Activated T-helper 1 cell treated with anti-CD3 and anti-CD28 coated beads, Interleukin-12 subunit alpha, Interleukin-12 subunit beta, Interleukin-2, Interleukin-4 antibody, amounts not matched to agents 30 ng/mL and 10 ng/mL and 1 ng/mL, durations not matched to agents 14 hours and 24 hours and 36 hours (primary cell): Measurements from ENCODE around the gene PCSK5. TPM values are rescaled to one million over a fixed set of nuclear protein-coding genes. Genes with fewer than 3 reads are reported as not detected.
"Not testable (repeated sequence)": the region's sequence is repeated elsewhere in the genome, so short reads cannot be mapped to it uniquely, and the experiment has no call there.

Experiments used
- DNase-seq: peaks from one replicate; pipeline ENCODE4 v3.0.0; 2021; ENCODE audit warnings: low spot score
- H3K27ac Mint-ChIP-seq: one replicate; pipeline ENCODE4 v1.8.0; 2021; ENCODE audit warnings: mild to moderate bottlenecking, mixed read lengths
- H3K27me3 Mint-ChIP-seq: one replicate; pipeline ENCODE4 v1.8.0; 2022; ENCODE audit warnings: mild to moderate bottlenecking, moderate library complexity, mixed read lengths; ENCODE audit not compliant: insufficient read depth
- H3K36me3 Mint-ChIP-seq: one replicate; pipeline ENCODE4 v1.8.0; 2021; ENCODE audit warnings: low read depth, mixed read lengths
- H3K4me1 Mint-ChIP-seq: one replicate; pipeline ENCODE4 v1.8.0; 2021; ENCODE audit warnings: low read depth, mixed read lengths
- H3K4me3 Mint-ChIP-seq: one replicate; pipeline ENCODE4 v1.8.0; 2021; ENCODE audit warnings: mild to moderate bottlenecking, moderate library complexity, mixed read lengths
- H3K9me3 Mint-ChIP-seq: one replicate; pipeline ENCODE4 v1.8.0; 2021; ENCODE audit warnings: mixed read lengths
- intact Hi-C: fragments of 100-400 bp; cut with micrococcal nuclease; formaldehyde crosslinking; loops from one replicate; pipeline ENCODE4 v1.15.1; 2024
- total RNA-seq: library from RNA; stranded (reverse); gene quantifications from 2 replicates; pipeline ENCODE4 v1.2.3, GENCODE V29; 2022

The PCSK5 gene
- total RNA-seq, 1 donor from 2014 or later, result 3.3 TPM

DNA sequence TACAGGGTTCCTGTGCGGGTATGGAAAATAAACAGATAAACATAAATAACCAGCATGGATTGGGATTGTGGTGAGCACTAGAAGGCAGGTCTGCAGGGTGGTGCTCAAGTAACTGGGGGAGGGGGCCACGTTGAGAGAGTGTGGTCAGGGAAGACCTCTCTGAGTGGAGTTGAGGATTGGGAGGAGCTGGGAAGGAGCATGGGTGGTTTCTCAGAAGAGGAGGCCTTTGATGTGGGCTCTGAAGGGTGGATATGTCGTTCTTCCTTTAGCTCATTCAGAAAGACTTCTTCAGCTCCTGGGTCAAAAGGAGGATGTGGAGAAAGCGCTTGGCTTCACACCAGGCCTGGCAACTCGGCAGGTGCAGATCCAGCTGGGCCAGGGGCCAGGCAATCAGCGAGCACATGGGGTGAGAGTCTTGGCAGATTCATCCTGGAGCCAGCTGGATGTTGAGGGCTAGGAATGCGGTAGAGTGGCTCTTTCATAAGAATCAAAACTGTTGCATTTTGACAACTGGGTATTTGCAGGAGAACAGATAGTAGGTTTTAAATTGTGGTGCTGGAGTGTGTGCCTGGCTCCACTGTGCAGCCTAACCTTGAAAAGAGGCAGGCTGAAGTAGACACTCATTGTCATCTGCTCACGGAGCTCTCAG lies 71.7 kb downstream of the PCSK5 start:
- H3K27me3 Mint-ChIP-seq, result no peaks in the 10 kb centered on the region
- H3K4me3 Mint-ChIP-seq, result no peak overlapping the region
- H3K36me3 Mint-ChIP-seq, result peaks cover under 1% of the 10 kb centered on the region
- intact Hi-C loops, result no loop called here
- H3K4me1 Mint-ChIP-seq, result peaks cover 13% of the 10 kb centered on the region
- H3K9me3 Mint-ChIP-seq, result no peaks in the 10 kb centered on the region
- H3K27ac Mint-ChIP-seq, result no peak overlapping the region
- no peak for DNase-seq

DNA sequence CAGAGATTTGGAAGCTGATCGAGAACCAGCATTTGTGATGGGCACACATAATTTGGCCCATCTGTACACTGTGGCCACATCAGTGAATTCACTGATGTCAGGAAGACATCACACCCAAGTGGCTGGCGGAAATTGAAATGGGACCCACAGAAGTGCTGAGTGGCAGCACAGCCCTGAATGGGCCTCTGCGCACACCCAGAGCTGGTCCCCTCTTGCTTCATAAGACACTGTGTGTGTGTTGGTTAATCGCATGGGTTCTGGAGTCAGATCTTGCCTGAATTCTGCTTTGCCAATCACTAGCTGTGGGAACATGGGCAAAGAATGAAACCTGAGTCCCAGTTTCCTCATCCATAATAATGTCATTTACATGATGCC lies 72.2 kb downstream of the PCSK5 start:
- Mint-ChIP-seq H3K36me3 (peaks cover 2% of the 10 kb centered on the region), H3K4me3 (no peak overlapping the region), H3K4me1 (peaks cover 13% of the 10 kb centered on the region), H3K9me3 (no peaks in the 10 kb centered on the region), H3K27me3 (no peaks in the 10 kb centered on the region), H3K27ac (no peak overlapping the region)
- intact Hi-C loops, result no loop called here
- no peak for DNase-seq

DNA sequence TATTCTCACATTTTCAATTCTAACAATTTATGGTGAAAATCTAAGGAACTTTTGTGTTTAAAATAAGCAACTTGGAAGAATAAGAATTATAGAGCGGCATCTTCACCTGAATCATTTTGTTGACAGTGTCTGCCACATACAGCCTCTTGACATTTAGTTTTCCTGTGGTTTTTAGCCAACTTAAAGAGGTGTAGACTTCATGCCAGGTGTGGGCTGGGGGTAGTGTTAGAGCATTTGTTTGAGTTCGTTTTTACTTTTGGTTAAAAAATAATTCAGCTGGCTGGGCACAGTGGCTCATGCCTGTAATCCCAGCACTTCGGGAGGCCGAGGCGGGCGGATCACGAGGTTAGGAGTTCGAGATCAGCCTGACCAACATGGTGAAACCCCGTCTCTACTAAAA lies 72.8 kb downstream of the PCSK5 start:
- H3K4me3 Mint-ChIP-seq, intact Hi-C loops, DNase-seq, H3K27me3 Mint-ChIP-seq, H3K36me3 Mint-ChIP-seq, H3K9me3 Mint-ChIP-seq, H3K27ac Mint-ChIP-seq: not testable (repeated sequence)
- H3K4me1 Mint-ChIP-seq, result peaks cover 13% of the 10 kb centered on the region

DNA sequence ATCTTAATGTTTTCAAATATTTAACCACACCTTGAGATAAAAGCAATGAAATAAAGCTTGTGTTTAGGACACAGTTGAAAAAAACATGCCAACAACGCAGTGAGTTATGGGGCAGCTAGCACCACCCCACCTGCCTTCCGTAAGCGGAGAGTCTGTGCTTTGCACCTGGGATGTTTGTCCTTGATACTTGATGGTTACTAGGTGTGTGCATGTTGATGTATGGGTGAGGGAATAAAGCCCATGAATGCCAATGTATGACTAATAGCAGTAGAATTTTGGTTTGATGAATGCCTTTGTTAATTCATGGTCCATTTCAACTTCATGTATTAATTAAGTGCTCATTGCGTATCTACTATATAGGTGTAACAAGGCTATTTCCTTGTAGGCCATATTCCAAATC lies 74.0 kb downstream of the PCSK5 start:
- Mint-ChIP-seq H3K9me3 (peaks cover 9% of the 10 kb centered on the region), H3K27me3 (peaks cover 2% of the 10 kb centered on the region), H3K36me3 (peaks cover 4% of the 10 kb centered on the region), H3K27ac (no peak overlapping the region), H3K4me3 (no peak overlapping the region), H3K4me1 (peaks cover 13% of the 10 kb centered on the region)
- DNase-seq, result no peak
- intact Hi-C loops, result no loop called here

DNA sequence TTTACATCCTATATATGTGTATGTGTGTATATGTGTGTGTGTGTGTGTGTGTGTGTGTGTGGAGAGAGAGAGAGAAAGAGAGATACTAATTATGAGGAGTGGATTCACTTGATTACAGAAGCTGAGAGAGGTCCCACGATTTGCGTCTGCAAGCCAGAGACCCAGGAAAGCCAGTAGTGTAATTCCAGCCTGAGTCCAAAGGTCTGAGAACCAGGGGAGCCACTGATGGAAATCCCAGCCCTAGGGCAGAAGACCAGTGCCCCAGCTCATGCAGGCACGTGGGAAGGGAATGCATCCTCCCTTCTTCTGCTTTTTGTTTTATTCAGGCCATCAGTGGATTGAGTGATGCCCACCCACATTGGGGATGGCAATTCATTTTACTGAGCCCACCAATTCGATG lies 74.8 kb downstream of the PCSK5 start:
- intact Hi-C loops, result no loop called here
- Mint-ChIP-seq H3K4me3 (no peak overlapping the region), H3K27me3 (peaks cover 2% of the 10 kb centered on the region), H3K36me3 (peaks cover 4% of the 10 kb centered on the region), H3K9me3 (peaks cover 11% of the 10 kb centered on the region), H3K4me1 (peaks cover 13% of the 10 kb centered on the region), H3K27ac (no peak overlapping the region)
- DNase-seq, result no peak

DNA sequence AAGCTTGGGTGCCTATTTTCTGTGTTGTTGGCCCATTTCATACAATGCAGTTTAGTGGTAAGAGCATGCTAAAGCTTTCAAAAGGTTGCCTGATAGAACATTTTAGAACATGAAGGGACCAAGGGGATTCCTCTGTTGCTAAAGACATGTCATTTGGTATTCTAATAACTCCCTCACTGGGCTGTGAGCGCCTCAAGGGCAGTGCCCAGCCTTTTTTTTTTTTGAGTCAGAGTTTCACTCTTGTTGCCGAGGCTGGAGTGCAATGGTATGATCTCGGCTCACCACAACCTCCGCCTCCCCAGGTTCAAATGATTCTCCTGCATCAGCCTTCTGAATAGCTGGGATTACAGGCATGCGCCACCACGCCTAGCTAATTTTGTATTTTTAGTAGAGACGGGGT lies 77.1 kb downstream of the PCSK5 start:
- peaks cover 2% of the 10 kb centered on the region for H3K4me1 Mint-ChIP-seq
- peaks cover 7% of the 10 kb centered on the region for H3K36me3 Mint-ChIP-seq
- peaks cover 2% of the 10 kb centered on the region for H3K27me3 Mint-ChIP-seq
- H3K4me3 Mint-ChIP-seq, result no peak overlapping the region
- no peak for DNase-seq
- H3K27ac Mint-ChIP-seq, result no peak overlapping the region
- H3K9me3 Mint-ChIP-seq, result peaks cover 23% of the 10 kb centered on the region
- intact Hi-C loops, result no loop called here

DNA sequence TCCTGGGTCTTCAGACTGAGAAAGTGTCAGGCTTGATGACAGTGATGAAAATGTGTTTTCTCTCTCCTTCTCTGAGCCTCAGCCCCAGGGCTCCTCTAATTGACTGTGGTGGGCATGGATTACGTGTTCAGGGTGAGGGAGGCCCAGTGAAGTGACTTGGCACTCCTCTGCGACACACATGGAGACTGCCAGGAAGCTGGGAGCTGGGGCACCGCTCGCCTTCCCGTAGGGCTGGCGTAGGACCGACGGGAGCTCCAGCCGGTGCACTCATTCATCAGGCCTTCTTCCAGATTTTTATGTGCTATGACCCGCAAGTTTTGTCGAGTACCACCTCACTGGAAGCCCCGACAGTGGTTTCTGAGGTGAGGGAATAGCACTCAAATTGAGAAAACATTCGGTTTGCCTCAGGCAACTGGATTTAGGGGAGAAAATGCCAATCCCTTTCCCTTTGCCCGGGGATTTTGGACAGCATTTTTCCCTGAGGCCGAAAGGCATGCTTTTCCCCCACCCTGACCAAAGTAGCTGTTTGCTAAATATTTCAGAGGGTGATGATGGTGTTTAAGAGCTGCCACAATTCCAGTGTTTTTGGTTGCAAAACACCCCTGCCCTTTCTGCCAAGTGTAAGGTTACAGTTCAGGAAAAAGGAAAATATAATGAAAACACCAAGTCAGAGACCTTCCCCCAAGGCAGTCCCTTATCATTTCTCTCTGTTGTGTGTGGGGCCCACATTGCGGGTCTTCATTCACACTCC lies 83.7 kb downstream of the PCSK5 start:
- intact Hi-C loops, result no loop called here
- peaks cover 18% of the 10 kb centered on the region for H3K9me3 Mint-ChIP-seq
- no peak overlapping the region for H3K27ac Mint-ChIP-seq
- DNase-seq, result no peak
- no peaks in the 10 kb centered on the region for H3K4me1 Mint-ChIP-seq
- no peaks in the 10 kb centered on the region for H3K27me3 Mint-ChIP-seq
- H3K36me3 Mint-ChIP-seq, result peaks cover 2% of the 10 kb centered on the region
- H3K4me3 Mint-ChIP-seq, result no peak overlapping the region

DNA sequence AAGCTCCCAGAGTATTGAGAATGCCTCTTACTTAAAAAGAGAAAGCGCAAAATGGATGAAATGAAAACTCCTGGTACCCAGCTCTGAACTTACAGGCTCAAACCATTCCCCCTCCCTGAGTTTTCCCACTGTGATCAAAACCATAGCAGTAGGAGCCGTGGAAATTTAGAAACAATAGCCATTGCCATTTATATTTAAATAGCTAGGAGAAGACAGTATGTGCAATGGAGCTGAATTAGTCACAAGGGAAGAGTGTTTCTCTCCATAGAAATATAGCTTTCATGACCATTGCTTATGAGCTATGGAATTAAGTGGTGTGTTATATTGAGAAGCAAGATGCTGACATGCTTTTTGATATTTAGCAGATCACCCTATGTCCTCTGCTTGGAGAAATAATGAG lies 84.6 kb downstream of the PCSK5 start:
- no peaks in the 10 kb centered on the region for H3K4me1 Mint-ChIP-seq
- peaks cover 2% of the 10 kb centered on the region for H3K36me3 Mint-ChIP-seq
- no peak for DNase-seq
- intact Hi-C loops, result no loop called here
- H3K9me3 Mint-ChIP-seq, result peaks cover 14% of the 10 kb centered on the region
- H3K27ac Mint-ChIP-seq, result no peak overlapping the region
- no peaks in the 10 kb centered on the region for H3K27me3 Mint-ChIP-seq
- H3K4me3 Mint-ChIP-seq, result no peak overlapping the region

DNA sequence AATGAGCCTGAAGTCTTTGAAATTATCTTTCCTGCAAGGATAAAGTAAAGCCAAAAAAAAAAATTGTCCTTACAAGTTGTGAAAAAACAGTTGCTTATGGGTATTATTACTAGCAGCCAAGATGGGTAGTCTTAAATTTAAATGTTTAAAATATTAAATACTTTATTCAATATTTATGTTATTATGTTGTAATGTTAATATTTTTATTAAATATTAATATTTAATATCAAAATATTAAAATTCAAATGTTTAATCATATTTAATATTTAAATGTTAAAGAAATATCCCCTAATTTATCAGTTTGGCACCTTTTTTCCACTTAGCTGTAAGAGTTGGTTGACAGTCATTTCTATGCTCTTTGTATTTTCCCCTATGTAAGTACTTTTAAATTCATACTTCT lies 86.1 kb downstream of the PCSK5 start:
- intact Hi-C loops, result no loop called here
- H3K4me3 Mint-ChIP-seq, result no peak overlapping the region
- H3K27me3 Mint-ChIP-seq, result no peaks in the 10 kb centered on the region
- no peaks in the 10 kb centered on the region for H3K36me3 Mint-ChIP-seq
- H3K27ac Mint-ChIP-seq, result no peak overlapping the region
- H3K4me1 Mint-ChIP-seq, result no peaks in the 10 kb centered on the region
- no peak for DNase-seq
- H3K9me3 Mint-ChIP-seq, result peaks cover 7% of the 10 kb centered on the region

DNA sequence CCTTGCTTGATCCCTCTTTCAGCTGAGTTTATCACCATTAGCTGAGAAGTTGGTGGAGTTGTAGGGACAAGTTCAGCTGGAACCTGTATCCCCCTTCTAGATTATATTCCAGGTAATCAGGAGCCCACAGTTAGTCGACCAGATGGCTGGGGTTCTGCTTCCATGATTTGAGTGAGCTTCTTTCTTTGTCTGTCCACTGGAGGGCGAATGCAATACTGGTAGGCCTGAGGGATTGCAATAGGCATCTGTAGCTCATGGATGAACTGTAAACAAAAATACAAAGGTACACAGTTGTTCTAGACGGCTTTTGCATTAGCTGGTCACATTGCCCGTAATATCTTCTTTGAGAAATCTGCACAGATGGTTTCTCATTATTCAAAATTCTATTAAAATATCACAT lies 88.9 kb downstream of the PCSK5 start:
- DNase-seq, result no peak
- Mint-ChIP-seq H3K9me3 (no peaks in the 10 kb centered on the region), H3K27me3 (no peaks in the 10 kb centered on the region), H3K27ac (no peak overlapping the region), H3K4me3 (no peak overlapping the region), H3K36me3 (no peaks in the 10 kb centered on the region), H3K4me1 (no peaks in the 10 kb centered on the region)
- intact Hi-C loops, result loop anchor here (2.0 kb wide), 1 partner anchor 323 kb away; no protein-coding TSS in a partner anchor

DNA sequence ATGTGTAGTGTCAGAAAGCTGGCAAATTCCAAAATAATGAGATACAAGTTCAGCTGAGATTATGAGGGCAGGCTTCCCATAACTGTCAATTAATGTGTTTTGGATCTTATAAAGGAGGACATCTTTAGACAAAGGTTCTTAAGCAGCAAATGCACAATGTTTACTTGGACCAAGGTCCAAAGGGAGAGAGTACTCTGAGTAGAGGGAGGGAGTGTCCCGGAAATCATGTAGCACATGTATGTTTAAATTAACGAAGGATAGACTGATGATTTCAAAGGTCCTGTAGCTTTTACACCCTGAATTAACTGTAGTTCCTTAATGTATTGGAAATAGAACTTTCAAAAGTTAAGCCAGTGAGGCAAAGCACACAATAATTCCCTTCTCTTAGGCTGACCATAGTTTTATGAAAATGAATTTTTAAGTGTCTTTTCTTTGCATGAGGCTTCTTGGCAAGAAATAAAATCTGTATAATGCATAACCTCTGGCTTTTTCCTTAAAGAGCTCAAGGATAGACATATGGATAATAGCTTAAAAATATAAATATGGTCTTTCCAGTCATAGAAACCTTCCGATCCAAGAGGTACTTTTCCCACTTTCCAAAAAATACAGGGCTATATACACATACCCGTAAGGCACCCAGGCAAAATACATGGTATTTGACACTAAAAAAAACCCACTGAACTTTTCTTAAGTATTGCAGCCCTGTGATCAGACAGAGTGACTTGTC lies 93.0 kb downstream of the PCSK5 start:
- H3K27ac Mint-ChIP-seq, result no peak overlapping the region
- DNase-seq, result no peak
- H3K9me3 Mint-ChIP-seq, result no peaks in the 10 kb centered on the region
- H3K36me3 Mint-ChIP-seq, result peaks cover 4% of the 10 kb centered on the region
- no peak overlapping the region for H3K4me3 Mint-ChIP-seq
- no peaks in the 10 kb centered on the region for H3K27me3 Mint-ChIP-seq
- intact Hi-C loops, result no loop called here
- no peaks in the 10 kb centered on the region for H3K4me1 Mint-ChIP-seq

DNA sequence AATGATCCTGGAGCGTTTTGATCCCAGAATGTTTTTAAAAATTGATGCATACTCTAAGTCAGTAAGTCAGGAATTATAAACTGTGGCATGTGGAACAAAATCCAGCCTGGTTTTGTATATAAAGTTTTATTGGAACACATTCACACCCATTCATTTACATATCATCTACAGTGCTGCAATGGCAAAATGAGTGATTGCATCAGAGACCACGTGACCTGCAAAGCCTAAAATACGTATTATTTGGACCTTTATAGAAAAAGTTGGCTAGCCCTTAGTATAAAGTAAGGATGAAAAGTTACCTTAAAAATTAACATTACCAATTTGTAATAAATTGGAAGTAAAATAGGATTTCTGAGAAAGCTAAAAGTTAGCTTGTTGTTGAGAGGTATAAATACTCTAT lies 95.0 kb downstream of the PCSK5 start:
- H3K36me3 Mint-ChIP-seq, result peaks cover 6% of the 10 kb centered on the region
- intact Hi-C loops, result no loop called here
- H3K4me1 Mint-ChIP-seq, result no peaks in the 10 kb centered on the region
- no peak for DNase-seq
- no peaks in the 10 kb centered on the region for H3K27me3 Mint-ChIP-seq
- no peak overlapping the region for H3K27ac Mint-ChIP-seq
- H3K4me3 Mint-ChIP-seq, result no peak overlapping the region
- H3K9me3 Mint-ChIP-seq, result no peaks in the 10 kb centered on the region

DNA sequence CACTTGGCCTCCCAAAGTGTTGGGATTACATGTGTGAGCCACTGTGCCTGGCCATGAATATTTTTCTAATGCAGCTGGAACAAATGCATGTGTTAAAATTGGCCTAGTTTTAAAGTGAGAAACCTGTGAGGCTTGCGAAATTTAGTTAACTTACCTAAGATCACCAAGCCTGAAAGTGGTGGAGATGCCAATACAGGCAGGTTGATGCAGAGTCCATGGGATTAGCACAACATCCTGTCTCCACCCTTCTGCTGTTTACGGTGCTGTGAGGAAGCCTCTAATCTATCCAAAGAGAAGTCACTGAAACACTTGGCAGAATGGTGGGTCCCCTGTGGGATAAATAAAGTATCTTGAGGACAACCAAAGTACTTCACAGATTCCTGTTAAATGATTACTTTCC lies 98.2 kb downstream of the PCSK5 start:
- DNase-seq, result no peak
- no peaks in the 10 kb centered on the region for H3K27me3 Mint-ChIP-seq
- no peak overlapping the region for H3K4me3 Mint-ChIP-seq
- no peaks in the 10 kb centered on the region for H3K9me3 Mint-ChIP-seq
- H3K4me1 Mint-ChIP-seq, result no peaks in the 10 kb centered on the region
- no peak overlapping the region for H3K27ac Mint-ChIP-seq
- intact Hi-C loops, result no loop called here
- H3K36me3 Mint-ChIP-seq, result peaks cover 6% of the 10 kb centered on the region
